ENCODE measurements around the gene FBXO4.

FBXO4 gene

DNA sequence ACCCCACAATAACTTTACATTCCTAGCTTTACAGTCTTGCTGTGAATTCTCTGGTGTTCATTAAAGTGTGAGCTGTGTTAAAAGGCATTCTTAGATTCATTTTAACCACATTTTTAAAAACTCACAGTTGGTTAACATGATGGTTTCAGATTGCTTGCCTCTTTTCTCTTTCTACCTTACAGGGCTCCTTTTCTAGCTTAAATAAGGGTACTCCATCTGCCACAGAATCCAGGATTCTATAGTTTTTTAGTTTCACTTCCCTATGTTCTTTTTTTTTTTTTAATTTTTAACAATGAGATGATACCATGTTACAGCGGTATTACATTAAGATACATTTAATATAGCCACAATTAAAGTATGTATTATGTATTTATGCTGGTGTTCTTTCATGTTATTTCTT, 3.9 kb upstream of the FBXO4 start:
- TF ChIP-seq CTCF (IDR thresholded peaks at IDR 0.05; ENCODE audit: extremely low read depth, insufficient read depth, missing control alignments) = no peak
- DNase-seq (ENCODE audit: low spot score) = no peak
- in situ Hi-C loops (cut with MboI; ENCODE audit: low pct_unique_long_range_greater_than_20kb, low sequenced_read_pairs, unreplicated experiment) = no loop called here

- TF ChIP-seq CTCF (IDR thresholded peaks at IDR 0.05; ENCODE audit: extremely low read depth, insufficient read depth, missing control alignments) = no peak
- in situ Hi-C loops (cut with MboI; ENCODE audit: low pct_unique_long_range_greater_than_20kb, low sequenced_read_pairs, unreplicated experiment) = no loop called here
- no peak for DNase-seq (ENCODE audit: low spot score)
Measured at GRCh38 chr5:41921874-41922273, 3.2 kb upstream of the FBXO4 start.

GRCh38 chr5:41924526-41924871, 582 bp upstream of the FBXO4 start:
- in situ Hi-C loops (cut with MboI; ENCODE audit: low pct_unique_long_range_greater_than_20kb, low sequenced_read_pairs, unreplicated experiment) = no loop called here
- DNase-seq (ENCODE audit: low spot score) = no peak
- no peak for TF ChIP-seq CTCF (IDR thresholded peaks at IDR 0.05; ENCODE audit: extremely low read depth, insufficient read depth, missing control alignments)

- TF ChIP-seq CTCF (IDR thresholded peaks at IDR 0.05; ENCODE audit: extremely low read depth, insufficient read depth, missing control alignments) = no peak
- in situ Hi-C loops (cut with MboI; ENCODE audit: low pct_unique_long_range_greater_than_20kb, low sequenced_read_pairs, unreplicated experiment) = no loop called here
- DNase-seq (ENCODE audit: low spot score) = no peak
Measured at GRCh38 chr5:41925555-41925951, 472 bp downstream of the FBXO4 start.

DNA sequence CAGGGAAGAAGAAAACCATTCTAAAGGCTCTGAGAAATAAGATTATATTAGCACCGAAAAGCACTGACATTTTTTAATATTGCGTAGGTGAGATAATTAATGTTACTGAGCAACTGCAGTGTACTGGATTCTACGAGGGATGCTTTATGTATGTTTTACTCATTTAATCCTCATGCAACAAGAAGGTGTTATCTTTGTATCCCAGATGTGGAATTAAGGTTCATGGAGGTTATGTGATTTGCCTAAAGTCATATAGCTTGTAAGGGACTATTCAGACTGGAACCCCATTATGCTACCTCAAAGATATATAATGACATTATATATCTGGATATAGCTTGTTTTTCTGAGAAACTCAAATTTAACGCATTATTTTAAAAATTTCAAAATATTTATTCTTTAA, 2.5 kb downstream of the FBXO4 start:
- no peak for TF ChIP-seq CTCF (IDR thresholded peaks at IDR 0.05; ENCODE audit: extremely low read depth, insufficient read depth, missing control alignments)
- in situ Hi-C loops (cut with MboI; ENCODE audit: low pct_unique_long_range_greater_than_20kb, low sequenced_read_pairs, unreplicated experiment) = no loop called here
- DNase-seq (ENCODE audit: low spot score) = no peak

- no peak for TF ChIP-seq CTCF (IDR thresholded peaks at IDR 0.05; ENCODE audit: extremely low read depth, insufficient read depth, missing control alignments)
- in situ Hi-C loops (cut with MboI; ENCODE audit: low pct_unique_long_range_greater_than_20kb, low sequenced_read_pairs, unreplicated experiment) = no loop called here
- DNase-seq (ENCODE audit: low spot score) = no peak
Measured at GRCh38 chr5:41929035-41929434, 4.0 kb downstream of the FBXO4 start.

DNA sequence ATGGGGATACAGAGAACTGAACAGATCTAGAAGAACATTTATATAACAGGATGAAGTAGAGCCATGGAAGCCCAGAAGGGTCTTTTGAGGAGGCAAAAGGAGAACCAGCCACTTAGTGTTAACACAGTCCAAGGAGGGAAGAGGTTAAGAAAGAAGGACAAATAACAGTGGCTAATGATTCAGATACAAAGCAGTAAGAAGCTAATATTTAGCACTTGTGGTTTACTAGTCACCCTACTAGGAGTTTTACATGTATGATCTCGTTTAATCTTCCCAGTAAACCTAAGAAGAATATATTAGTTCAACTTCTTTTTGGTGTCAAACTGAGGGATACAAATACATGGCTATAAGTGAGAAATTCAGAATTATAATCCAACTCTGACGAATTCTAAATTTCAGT, 7.7 kb downstream of the FBXO4 start:
- in situ Hi-C loops (cut with MboI; ENCODE audit: low pct_unique_long_range_greater_than_20kb, low sequenced_read_pairs, unreplicated experiment) = no loop called here
- TF ChIP-seq CTCF (IDR thresholded peaks at IDR 0.05; ENCODE audit: extremely low read depth, insufficient read depth, missing control alignments) = no peak
- DNase-seq (ENCODE audit: low spot score) = no peak

Data from GM13977 (cell line).